K562 (cell line): Measurements from ENCODE around the gene FAM193A. TPM values are rescaled to one million over a fixed set of nuclear protein-coding genes. Genes with fewer than 3 reads are reported as not detected.

Source experiments
- ARNT ChIP-seq, 2 experiments: fragments of 450-650 bp; IDR thresholded peaks; 2 replicates each; pipeline ENCODE4 v1.6.1; 2016; ENCODE audit warnings: mild to moderate bottlenecking in 1 of 2
- ATF6 ChIP-seq: sonication (generic); formaldehyde crosslinking; IDR thresholded peaks from 2 replicates; pipeline ENCODE4 v1.4.0; 2020; ENCODE audit warnings: mild to moderate bottlenecking, missing genetic modification reagents
- CCNT2 ChIP-seq: IDR thresholded peaks from 2 replicates; pipeline ENCODE4 v1.6.1; 2011; ENCODE audit warnings: borderline replicate concordance, low read depth, mild to moderate bottlenecking, moderate library complexity, mixed read lengths, low read length; ENCODE audit not compliant: insufficient read length; ENCODE audit errors: extremely low read depth
- CEBPZ ChIP-seq: fragments of 150-350 bp; IDR thresholded peaks from 2 replicates; pipeline ENCODE4 v1.6.1; 2014; ENCODE audit warnings: low read depth, mild to moderate bottlenecking, low read length, borderline replicate concordance
- ETS1 ChIP-seq: conservative IDR thresholded peaks from 2 replicates; pipeline ENCODE4 v1.6.1; 2011; ENCODE audit warnings: low read depth, mild to moderate bottlenecking, low read length; ENCODE audit not compliant: control insufficient read depth
- FOXP4 ChIP-seq: sonication (generic); formaldehyde crosslinking; IDR thresholded peaks from 2 replicates; pipeline ENCODE4 v1.8.0; 2022; ENCODE audit warnings: mild to moderate bottlenecking, missing genetic modification reagents, borderline replicate concordance
- HLTF ChIP-seq: fragments of 450-650 bp; IDR thresholded peaks from 2 replicates; pipeline ENCODE4 v1.6.1; 2016
- KLF1 ChIP-seq: fragments of 450-650 bp; IDR thresholded peaks from 2 replicates; pipeline ENCODE4 v1.6.1; 2016; ENCODE audit warnings: missing genetic modification characterization, missing compliant biosample characterization
- NFYB ChIP-seq: IDR thresholded peaks from 2 replicates; pipeline ENCODE4 v1.6.1; 2011; ENCODE audit warnings: mild to moderate bottlenecking, moderate library complexity; ENCODE audit not compliant: insufficient read length; ENCODE audit errors: extremely low read depth
- SIN3A ChIP-seq, 2 experiments: fragments of 150-350 bp in 1 of 2; IDR thresholded peaks; 2 replicates each; pipeline ENCODE4 v1.6.1; 2011 to 2016; ENCODE audit warnings: borderline replicate concordance in 2 of 2, low read depth in 2 of 2, low read length in 2 of 2, mild to moderate bottlenecking in 2 of 2, moderate library complexity in 2 of 2; ENCODE audit not compliant: control insufficient read depth in 1 of 2
- TAF15 ChIP-seq: fragments of 200-400 bp; formaldehyde crosslinking; IDR thresholded peaks from 2 replicates; pipeline ENCODE4 v1.6.1; 2017; ENCODE audit warnings: mild to moderate bottlenecking, low read depth, low read length, moderate library complexity
- THAP12 ChIP-seq: fragments of 250-450 bp; sonication (Bioruptor Pico); IDR thresholded peaks from 2 replicates; pipeline ENCODE4 v1.9.0; 2021; ENCODE audit warnings: mild to moderate bottlenecking, inconsistent platforms
- ZNF668 ChIP-seq: fragments of 250-450 bp; sonication (Bioruptor Pico); IDR thresholded peaks from 2 replicates; pipeline ENCODE4 v1.8.0; 2022; ENCODE audit warnings: mild to moderate bottlenecking, inconsistent platforms
- polyA plus RNA-seq, 8 experiments: library from polyadenylated mRNA; depleted of rRNA in 4 of 8; stranded (reverse) in 5 of 8; unstranded in 3 of 8; fragments of >200 nt; fragmentation: Nextera tagmentation in 2 of 8; fragmentation: Illumina TruSeq in 1 of 8; extraction: Ambion mirVana in 2 of 8; extraction: Trizol in 1 of 8; gene quantifications; 2 replicates each; pipeline versions ENCODE4 v1.2.1 to v1.2.3, GENCODE V29; 2011 to 2014; ENCODE audit warnings: inconsistent platforms in 1 of 8, missing spikeins in 1 of 8
- total RNA-seq, 7 experiments: library from RNA; depleted of rRNA in 6 of 7; stranded (reverse); fragments of >200 nt in 6 of 7; fragmentation: Illumina TruSeq in 2 of 7; extraction: Trizol in 2 of 7; gene quantifications; 2 replicates each; pipeline versions ENCODE4 v1.2.1 to v1.2.3, GENCODE V29; 2011 to 2021; ENCODE audit warnings: low replicate concordance in 1 of 7

Gene FAM193A
- total and polyA plus RNA-seq, 9 of the 15 experiments (the other 6 are each of a cell fraction or from before 2014, with no cell fraction given) = 0.46 to 24.6 (median 9.6) TPM

GRCh38 chr4:2755821-2756690, 219.6 kb downstream of the FAM193A start, which contains the start of gene TNIP2 (continued):
- TF ChIP-seq ATF6 (CRISPR knock-in tag) (no peak), HLTF (no peak), CEBPZ (no peak), KLF1 (tag) (peak; percentile 76), ARNT (IDR thresholded peaks at IDR 0.05) (no peak), FOXP4 (peak; percentile 77; the same call in 1 of the 2 replicates), SIN3A (IDR thresholded peaks at IDR 0.05; ENCODE audit: borderline replicate concordance in 2 of 2, control insufficient read depth in 1 of 2, low read depth in 2 of 2, low read length in 2 of 2) (peak; percentile 61 to 84; a peak in 2 of 4 replicates), TAF15 (no peak), CCNT2 (peak; percentile 71), ETS1 (peak; percentile 77; the same call in 1 of the 2 replicates), THAP12 (peak; percentile 89), ZNF668 (CRISPR knock-in tag) (no peak), NFYB (no peak)
